ENCODE results near the gene ELL3. TPM values are rescaled to one million over a fixed set of nuclear protein-coding genes. Genes with fewer than 3 reads are reported as not detected.
A peak's percentile ranks its signal among the peaks of the same experiment; 100 is the strongest.
"Not testable (repeated sequence)": the region's sequence is repeated elsewhere in the genome, so short reads cannot be mapped to it uniquely, and the experiment has no call there.

ELL3 gene, protein sequence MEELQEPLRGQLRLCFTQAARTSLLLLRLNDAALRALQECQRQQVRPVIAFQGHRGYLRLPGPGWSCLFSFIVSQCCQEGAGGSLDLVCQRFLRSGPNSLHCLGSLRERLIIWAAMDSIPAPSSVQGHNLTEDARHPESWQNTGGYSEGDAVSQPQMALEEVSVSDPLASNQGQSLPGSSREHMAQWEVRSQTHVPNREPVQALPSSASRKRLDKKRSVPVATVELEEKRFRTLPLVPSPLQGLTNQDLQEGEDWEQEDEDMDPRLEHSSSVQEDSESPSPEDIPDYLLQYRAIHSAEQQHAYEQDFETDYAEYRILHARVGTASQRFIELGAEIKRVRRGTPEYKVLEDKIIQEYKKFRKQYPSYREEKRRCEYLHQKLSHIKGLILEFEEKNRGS
- 0.82 TPM for total RNA-seq
- long read RNA-seq, partial matches to known transcripts, result 0 of 3 reads
- long read RNA-seq, other reads (novel, unspliced or antisense), result 1 of 3 reads

DNA sequence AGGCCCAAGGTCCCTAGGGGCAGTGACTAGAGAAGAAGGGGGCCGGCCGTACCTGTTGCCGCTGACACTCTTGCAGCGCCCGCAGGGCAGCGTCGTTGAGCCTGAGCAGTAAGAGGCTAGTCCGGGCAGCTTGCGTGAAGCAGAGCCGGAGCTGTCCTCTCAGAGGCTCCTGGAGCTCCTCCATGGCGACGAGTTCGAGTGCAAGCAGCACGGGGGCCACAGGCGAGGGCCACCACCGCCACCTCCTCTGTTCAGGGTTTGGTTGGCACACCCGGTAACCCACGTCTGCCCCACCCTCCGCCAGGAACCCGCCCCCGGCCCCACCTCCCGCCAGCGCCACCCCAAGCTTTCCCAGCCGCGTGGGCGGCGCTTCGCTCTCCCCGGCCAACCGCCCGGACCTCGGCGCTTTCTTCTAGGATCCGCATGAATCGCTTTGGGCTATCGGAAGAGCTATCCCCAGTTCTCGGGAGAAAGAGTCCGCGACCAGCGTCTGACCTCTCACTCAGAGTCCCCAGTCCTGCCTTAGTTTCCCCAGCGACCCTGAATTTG, at the start of gene ELL3:
Gene ELL3, minus strand, starts transcription at position 249 of the 549 bp plus-strand sequence. Its CDS starts 65 bp downstream, at position 184.
- H3K36me3 ChIP-seq, result peaks cover 23% of the 10 kb centered on the region
- H3K9me3 ChIP-seq (replicated peaks), result no peaks in the 10 kb centered on the region
- peak within 1 kb of the TSS; percentile 81 for H3K4me3 ChIP-seq
- H3K4me1 ChIP-seq, result peaks cover 22% of the 10 kb centered on the region
- peak; percentile 83 for DNase-seq
- TF ChIP-seq, protein P1, sequence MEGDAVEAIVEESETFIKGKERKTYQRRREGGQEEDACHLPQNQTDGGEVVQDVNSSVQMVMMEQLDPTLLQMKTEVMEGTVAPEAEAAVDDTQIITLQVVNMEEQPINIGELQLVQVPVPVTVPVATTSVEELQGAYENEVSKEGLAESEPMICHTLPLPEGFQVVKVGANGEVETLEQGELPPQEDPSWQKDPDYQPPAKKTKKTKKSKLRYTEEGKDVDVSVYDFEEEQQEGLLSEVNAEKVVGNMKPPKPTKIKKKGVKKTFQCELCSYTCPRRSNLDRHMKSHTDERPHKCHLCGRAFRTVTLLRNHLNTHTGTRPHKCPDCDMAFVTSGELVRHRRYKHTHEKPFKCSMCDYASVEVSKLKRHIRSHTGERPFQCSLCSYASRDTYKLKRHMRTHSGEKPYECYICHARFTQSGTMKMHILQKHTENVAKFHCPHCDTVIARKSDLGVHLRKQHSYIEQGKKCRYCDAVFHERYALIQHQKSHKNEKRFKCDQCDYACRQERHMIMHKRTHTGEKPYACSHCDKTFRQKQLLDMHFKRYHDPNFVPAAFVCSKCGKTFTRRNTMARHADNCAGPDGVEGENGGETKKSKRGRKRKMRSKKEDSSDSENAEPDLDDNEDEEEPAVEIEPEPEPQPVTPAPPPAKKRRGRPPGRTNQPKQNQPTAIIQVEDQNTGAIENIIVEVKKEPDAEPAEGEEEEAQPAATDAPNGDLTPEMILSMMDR (IDR thresholded peaks at IDR 0.05; ENCODE audit: borderline replicate concordance), result no peak
- peak within 1 kb of the TSS; percentile 81 for H3K27ac ChIP-seq (replicated peaks)
- H3K27me3 ChIP-seq (ENCODE audit: low read depth), result no peaks in the 10 kb centered on the region
- intact Hi-C loops (cut with micrococcal nuclease), result no loop called here

DNA sequence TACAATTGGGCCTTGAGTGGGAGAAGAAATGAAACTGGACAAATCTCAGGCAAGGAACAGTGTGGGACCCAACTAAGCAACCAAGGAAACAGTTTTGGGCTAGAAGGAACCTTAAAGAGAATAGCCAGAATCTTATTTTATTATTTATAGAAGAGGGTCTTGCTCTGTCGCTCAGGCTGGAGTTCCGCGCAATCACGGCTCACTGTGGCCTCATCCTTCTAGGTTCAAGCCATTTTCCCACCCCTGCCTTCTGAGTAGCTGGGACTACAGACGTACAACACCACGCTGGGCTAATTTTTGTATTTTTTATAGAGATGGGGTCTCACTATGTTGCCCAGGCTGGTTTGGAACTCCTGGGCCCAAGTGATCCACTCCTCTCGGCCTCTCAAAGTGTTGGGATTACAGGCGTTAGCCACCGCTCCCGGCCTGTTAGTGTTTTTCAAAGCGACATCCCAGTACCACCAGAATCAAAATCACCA, 49.3 kb upstream of the ELL3 start:
- H3K27ac ChIP-seq (replicated peaks), result peak overlapping the region; percentile 76
- TF ChIP-seq, protein P1 (IDR thresholded peaks at IDR 0.05; ENCODE audit: borderline replicate concordance), result no peak

DNA sequence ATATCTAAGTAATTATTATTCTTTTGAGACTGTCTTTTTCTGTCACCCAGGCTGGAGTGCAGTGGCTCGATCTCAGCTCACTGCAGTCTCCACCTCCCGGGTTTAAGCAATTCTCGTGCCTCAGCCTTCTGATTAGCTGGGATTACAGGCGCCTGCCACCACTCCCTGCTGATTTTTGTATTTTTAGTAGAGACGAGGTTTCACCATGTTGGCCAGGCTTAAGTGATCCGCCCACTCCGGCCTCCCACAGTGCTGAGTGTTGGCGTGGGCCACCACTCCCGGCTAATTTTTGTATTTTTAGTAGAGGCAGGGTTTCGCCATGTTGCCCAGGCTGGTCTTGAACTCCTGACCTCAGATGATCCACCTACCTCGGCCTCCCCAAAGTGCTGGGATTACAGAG, 48.5 kb upstream of the ELL3 start:
- H3K4me1 ChIP-seq, result peaks cover 66% of the 10 kb centered on the region
- H3K27ac ChIP-seq (replicated peaks); DNase-seq; H3K9me3 ChIP-seq (replicated peaks); H3K27me3 ChIP-seq (ENCODE audit: low read depth); intact Hi-C loops (cut with micrococcal nuclease); H3K36me3 ChIP-seq: not testable (repeated sequence)
- peak overlapping the region; percentile 89 for H3K4me3 ChIP-seq

More for the DNA sequence above, 49.3 kb upstream of the ELL3 start:
- Histone ChIP-seq H3K27me3 (ENCODE audit: low read depth) (no peaks in the 10 kb centered on the region), H3K36me3 (no peaks in the 10 kb centered on the region), H3K4me1 (peaks cover 60% of the 10 kb centered on the region), H3K9me3 (replicated peaks) (no peaks in the 10 kb centered on the region), H3K4me3 (peak overlapping the region; percentile 74)
- intact Hi-C loops (cut with micrococcal nuclease), result no loop called here
- no peak for DNase-seq

DNA sequence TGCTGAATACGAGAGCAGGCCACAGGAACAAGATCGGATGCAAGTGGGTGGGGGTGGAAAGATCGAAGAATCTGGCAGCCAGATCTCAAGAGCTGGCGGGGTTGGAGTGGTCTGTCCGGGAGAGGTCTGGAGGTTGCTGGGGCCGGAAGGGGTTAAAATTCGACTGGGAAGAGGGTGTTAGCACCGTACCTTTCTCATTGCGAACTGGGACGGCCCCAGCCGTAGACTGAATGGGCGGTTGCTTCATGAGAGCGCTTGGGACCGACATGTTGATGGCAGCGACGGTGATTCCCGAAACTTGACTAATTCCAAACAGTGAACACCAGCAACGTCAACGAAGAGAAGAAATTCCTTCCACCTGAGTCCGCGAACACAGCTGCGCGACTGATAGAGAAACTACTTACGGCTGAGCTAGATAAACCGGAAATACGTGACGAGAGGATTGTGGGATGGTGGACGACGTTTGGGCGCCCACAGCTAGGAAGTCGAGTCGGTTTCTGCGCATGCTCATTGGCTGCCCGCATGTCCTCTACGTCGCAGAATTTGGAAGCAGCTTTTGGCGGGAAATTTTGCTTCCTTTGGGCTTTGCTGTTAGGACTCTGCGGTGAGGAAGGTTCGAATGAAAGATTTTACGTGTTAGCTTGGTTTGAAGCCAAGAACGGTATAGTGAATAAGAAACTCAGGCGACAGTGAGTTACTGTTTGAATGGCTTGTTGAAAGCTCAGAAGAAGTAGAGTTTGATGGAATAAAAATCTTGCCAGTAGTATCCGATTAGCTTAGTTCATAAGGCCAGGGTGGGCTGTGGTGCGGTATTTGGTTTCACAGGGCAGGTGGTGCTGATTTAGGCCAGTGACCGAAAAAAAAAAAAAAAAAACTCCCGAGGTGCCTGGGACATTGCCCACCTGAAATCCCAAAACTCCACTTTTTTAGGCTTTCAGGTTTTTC, 47.8 kb upstream of the ELL3 start, which contains the start of gene MFAP1:
Gene MFAP1, minus strand, starts transcription at position 389 of the 945 bp plus-strand sequence. Its CDS starts 121 bp downstream, at position 268.
- H3K4me1 ChIP-seq, result peaks cover 66% of the 10 kb centered on the region
- no peaks in the 10 kb centered on the region for H3K36me3 ChIP-seq
- H3K27ac ChIP-seq (replicated peaks), result peak within 1 kb of the TSS; percentile 90
- intact Hi-C loops (cut with micrococcal nuclease), result no loop called here
- TF ChIP-seq, protein P1 (IDR thresholded peaks at IDR 0.05; ENCODE audit: borderline replicate concordance), result no peak
- peak; percentile 93 for DNase-seq
- no peaks in the 10 kb centered on the region for H3K27me3 ChIP-seq (ENCODE audit: low read depth)
- no peaks in the 10 kb centered on the region for H3K9me3 ChIP-seq (replicated peaks)
- H3K4me3 ChIP-seq, result peak within 1 kb of the TSS; percentile 89

DNA sequence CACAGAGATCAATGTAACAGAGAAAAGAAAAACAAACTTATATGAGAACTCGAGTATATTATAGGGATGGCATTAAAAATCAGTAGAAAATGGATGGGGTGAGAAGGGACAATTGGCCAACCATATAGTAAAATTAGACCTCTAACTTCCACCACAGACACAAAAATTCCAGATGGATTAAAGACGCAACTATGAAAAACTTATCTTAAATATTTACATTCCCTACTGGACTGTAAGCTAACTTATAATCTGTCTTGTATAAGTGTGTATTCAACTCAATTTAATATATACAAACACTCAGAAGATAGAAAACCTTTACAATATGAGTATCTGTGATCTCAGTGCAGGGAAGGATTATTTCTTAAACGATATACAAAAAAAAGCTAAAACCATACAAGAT, 44.7 kb upstream of the ELL3 start:
- no peak overlapping the region for H3K4me3 ChIP-seq
- H3K4me1 ChIP-seq, result peaks cover 50% of the 10 kb centered on the region
- H3K36me3 ChIP-seq, result peaks cover 11% of the 10 kb centered on the region
- no peaks in the 10 kb centered on the region for H3K27me3 ChIP-seq (ENCODE audit: low read depth)
- intact Hi-C loops (cut with micrococcal nuclease), result no loop called here
- no peak overlapping the region for H3K27ac ChIP-seq (replicated peaks)
- no peaks in the 10 kb centered on the region for H3K9me3 ChIP-seq (replicated peaks)
- DNase-seq, result no peak
- TF ChIP-seq, protein P1 (IDR thresholded peaks at IDR 0.05; ENCODE audit: borderline replicate concordance), result no peak

DNA sequence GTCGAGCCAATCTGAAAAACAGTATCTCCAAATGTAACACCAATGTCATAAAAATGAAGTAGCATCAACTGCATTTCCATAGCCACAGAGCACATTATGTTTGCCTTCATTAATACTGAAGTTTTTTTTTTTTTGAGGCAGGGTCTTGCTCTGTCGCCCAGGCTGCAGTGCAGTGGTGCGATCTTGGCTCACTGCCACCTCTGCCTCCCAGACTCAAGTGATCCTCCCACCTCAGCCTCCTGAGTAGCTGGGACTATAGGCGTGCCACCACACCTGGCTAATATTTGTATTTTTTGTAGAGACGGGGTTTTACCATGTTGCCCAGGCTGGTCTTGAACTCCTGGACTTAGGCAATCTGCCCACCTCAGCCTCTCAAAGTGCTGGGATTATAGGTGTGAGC, 38.3 kb upstream of the ELL3 start:
- H3K9me3 ChIP-seq (replicated peaks); H3K27ac ChIP-seq (replicated peaks); H3K27me3 ChIP-seq (ENCODE audit: low read depth); DNase-seq; intact Hi-C loops (cut with micrococcal nuclease); H3K4me1 ChIP-seq; H3K4me3 ChIP-seq: not testable (repeated sequence)
- peaks cover 74% of the 10 kb centered on the region for H3K36me3 ChIP-seq
